IPS DF 19.7 (cell line): ENCODE measurements around the gene SCAMP3.
"Not testable (repeated sequence)": the region's sequence is repeated elsewhere in the genome, so short reads cannot be mapped to it uniquely, and the experiment has no call there.

Experiments
- DNase-seq: peaks from one replicate; pipeline ENCODE4 v3.0.0-alpha.2; 2013; ENCODE audit warnings: low read depth, low spot score

The SCAMP3 gene

DNA sequence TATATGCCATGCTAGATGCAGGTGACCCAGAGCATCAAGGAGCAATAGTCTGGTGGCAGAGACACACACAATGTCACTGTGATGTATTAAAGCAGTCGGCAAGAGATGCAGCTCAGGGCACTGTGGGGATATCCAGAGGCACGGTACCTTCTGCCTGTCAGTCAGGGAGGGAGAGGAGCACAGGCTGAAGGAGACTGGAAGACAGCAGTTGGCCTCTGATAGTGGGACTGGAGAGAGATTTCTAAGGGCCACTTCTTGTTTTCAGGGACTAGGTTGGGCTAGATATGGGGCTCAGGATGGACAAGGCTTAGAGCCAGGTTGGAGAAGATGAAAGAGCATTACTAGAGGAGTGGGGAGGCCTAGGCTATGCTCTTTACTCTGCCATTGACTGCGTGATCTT lies 30.9 kb downstream of the SCAMP3 start:
- DNase-seq = not testable (repeated sequence)

DNA sequence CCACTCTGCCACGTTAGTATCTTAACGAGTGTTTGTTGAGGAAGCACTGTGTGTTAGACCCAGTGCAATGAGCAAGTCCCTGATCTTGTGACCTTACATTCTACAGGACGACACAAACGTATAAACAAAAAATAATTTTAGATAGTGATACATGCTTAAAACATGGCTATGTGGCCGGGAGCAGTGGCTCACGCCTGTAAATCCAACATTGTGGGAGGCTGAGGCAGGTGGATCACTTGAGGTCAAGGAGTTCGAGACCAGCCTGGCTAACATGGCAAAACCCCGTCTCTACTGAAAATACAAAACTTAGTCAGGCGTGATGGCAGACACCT lies 34.1 kb downstream of the SCAMP3 start:
- no peak for DNase-seq

DNA sequence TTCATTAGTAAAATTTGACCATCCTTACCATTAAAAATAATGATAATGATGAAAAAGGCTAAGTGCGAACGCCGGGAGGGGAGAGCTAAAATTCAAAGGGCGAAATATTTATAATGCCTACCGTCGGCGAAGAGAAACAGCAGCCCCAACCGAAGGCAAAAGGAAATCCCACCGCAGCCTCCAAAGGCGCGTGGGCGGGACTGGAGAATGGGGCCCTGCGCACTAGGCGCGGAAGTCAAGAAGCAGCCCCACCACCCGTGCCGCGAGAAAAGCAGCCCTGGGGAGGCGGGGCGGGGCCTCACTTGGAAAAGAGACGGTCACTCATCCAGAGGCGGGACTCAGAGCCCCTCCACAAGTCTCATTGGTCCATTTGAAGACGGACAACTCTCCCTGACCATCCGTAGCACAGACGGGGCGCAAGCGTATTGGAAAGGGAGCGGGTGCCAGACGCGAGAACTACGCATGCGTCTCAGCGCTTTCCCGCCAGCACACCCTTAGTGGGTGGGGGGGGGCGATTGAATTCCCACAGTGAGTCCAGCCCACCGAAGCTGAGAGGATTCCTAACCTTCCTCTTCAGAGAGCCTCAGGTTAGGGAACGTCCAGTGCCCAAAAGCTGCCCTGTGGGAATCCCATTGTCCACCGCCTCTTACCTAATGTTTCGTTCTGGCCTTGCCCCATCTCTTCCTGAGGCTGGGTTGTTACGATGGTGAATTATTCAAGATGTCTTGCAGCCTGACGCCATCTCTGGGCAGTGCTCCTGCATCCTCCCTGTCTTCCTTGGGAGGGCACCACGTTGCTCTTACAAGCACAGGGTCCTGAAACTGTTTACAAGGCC lies 34.7 kb downstream of the SCAMP3 start:
- DNase-seq = peak; percentile 97

DNA sequence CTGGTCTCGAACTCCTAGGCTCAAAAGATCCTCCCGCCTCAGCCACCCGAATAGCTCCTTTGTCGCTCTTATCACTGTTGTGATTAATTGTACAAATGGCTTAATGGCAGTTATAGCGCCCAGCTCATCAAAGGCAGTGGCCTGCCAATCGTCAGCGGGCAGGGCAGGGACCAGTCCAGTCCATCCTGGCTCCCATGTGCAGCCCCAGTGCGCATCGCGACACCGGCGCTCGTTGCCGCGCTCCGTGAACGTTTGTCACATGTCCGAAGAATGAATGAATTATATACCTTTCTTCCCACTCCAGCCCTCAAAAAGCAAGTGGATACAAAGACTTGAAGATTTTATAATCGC lies 35.3 kb downstream of the SCAMP3 start:
- DNase-seq = no peak

DNA sequence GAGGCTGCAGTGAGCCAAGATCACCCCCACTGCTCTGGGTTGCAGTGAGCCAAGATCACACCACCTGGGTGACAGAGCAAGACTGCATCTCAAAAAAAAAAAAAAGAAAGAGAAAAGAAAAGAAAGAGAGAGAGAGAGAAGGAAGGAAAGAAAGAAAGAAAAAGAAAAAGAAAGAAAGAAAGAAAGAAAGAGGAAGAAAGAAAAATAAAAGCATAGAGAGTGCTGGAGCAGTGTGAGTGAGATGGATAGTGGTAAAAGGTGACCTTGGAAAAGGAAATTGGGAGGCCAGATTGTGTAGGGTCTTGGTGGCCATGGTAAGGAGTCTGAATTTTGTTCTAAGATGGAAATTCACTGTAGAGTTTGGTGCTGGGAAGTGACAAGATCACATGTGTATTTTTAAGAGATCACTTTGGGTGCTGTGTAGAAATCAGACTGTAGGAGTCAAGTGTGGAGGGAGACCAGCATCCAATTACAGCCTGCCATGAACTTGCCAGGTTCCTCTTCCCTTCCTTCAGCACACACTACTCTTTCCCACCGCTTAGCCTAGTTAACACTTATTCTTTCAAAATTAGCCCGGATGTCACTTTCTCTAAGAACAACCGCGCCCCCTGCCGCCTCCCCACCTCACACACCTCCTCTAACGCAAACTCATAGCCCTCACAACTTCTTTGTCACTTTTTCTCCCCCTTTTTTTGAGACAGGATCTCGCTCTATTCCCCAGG lies 35.8 kb downstream of the SCAMP3 start:
- no peak for DNase-seq

DNA sequence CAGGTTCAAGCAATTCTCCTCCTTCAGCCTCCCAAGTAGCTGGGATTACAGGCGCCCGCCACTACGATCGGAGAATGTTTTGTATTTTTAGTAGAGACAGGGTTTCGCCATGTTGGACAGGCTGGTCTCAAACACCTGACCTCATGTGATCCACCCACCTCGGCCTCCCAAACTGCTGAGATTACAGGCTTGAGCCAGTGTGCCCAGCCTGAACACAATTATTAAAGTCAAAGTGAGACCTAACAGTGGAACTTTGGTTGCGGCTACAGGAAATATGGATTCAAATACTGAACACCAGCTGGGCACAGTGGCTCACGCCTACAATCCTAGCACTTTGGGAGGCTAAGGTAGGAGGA lies 36.8 kb downstream of the SCAMP3 start:
- not testable (repeated sequence) for DNase-seq

DNA sequence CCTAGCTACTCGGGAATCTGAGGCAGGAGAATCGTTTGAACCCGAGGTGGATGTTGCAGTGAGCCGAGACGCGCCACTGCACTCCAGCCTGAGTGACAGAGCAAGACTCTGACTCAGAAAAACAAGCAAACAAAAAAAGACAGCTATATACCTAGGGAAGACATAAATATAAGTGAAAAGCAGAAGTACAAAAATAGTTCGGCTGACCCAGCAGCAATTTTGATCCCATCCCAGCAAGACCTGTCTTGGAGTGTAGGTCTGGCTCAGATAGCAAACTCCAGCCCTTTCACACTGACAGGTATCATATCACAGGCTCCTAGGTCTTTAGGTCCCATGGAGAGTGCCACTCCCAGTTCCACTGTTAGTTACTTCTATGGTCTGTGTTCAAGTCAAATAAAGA lies 39.1 kb downstream of the SCAMP3 start:
- no peak for DNase-seq

DNA sequence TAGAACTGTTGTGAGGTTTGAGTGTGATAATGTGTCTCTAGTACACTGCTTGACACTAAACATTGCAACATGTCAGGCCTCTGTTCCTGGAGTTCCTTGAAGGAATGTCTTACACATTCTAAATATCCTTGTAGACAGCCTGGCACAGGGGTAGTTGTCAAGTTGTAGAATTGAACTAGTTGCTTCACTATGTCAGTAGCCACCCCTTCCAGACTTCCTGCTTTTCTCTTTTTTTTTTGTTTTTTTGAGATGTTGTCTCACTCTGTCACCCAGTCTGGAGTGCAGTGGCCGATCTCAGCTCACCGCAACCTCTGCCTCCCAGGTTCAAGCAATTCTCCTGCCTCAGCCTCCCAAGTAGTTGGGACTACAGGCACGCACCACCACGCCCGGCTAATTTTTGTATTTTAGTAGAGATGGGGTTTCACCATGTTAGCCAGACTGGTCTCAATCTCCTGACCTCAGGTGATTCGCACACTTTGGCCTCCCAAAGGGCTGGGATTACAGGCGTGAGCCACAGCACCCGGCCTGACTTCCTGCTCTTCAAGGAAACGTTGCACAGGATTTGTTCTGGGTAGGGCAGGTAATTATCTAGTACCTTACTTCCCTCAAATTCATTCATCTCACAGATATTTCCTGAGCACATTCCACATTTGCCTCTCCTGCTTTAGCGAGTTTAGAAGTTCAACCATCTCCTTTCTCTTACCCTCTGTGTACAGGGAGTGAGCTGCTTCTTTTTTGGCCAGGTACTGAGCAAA lies 41.8 kb downstream of the SCAMP3 start:
- DNase-seq = not testable (repeated sequence)

DNA sequence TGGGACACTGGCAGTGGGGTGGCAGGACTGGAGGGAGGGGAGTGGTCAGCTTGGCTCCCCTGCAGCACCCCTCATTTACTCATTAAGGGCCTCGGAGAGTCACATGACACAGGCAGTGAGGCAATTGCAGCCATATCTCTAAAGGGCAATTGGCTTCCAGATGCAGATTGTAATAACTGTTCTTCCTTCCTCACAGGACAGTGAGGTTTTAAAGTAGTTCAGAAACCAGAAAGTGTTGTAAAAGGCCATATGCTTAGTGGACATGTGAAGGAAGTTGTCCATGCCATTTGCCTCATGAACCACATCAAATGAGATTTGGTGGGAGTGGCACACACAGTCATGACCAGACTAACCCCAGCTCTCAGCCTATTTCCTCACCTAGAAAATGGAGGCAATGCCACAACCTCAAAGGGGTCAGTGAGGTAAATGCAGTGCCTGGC lies 42.5 kb downstream of the SCAMP3 start:
- no peak for DNase-seq

DNA sequence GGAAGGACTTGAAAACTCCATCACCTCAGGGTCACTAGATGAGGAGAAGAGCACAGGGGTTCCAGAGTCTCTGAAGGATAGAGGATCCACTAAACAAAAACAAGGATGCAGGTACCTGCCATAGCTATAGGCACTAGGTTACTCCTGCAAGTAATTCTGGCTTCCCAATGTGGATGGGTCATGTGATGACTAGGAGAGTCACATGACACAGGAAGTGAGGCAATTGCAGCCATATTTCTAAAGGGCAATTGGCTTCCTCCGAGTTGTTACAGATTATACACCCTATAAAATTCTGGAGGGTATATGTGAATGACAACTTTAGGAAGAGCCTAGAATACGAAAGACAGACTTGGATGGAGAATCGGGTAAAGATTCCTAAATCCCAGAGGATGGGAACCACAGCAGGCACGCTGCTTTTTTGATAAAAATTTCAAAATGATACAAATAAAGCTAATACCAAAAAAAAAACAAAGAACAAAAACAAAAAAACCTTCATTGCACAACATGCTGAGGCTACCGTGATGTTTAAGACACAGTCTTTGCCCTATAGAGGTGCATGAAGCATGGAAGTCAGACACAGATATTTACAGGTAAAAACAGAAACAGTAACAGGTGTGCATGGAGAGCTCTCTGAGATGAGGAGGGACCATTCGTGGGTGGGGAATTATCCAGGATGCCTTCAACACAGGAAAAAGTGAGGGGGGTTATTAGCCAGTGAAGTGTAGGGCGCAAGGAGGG lies 43.1 kb downstream of the SCAMP3 start:
- DNase-seq = no peak

DNA sequence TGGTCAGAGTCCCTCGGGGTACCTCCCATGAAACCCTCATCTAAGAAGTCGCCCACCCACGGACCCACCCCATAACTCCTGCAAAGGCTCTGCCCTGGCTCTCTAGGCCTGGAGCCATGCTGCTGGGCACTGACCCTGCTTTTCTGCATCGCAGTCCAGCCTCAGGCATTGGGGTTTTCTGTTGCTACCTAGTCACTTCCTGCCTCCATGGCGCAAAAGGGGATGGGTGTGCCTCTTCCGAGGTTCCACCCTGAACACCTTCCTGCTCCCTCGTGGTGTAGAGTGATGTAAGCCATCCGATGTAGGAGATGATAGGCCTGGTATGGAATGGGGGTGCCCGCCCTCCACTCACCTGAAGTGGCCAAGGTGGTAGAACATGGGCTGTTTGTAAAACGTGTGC lies 47.5 kb downstream of the SCAMP3 start:
- DNase-seq = not testable (repeated sequence)

DNA sequence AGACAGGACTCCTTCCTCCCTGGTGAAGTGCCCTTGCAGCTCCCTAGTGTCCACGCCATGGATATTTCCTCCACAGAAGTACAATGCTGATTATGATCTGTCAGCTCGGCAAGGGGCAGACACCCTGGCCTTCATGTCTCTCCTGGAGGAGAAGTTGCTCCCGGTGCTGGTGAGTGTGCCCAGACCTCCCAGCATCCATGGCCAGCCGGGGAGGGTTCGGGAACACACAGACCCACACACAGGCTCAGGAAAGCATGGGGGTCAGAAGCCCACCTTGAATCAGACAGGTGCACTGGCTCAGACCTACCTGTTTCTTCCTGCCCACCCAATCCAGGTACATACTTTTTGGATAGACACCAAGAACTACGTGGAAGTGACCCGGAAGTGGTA lies 50.1 kb downstream of the SCAMP3 start:
- not testable (repeated sequence) for DNase-seq

DNA sequence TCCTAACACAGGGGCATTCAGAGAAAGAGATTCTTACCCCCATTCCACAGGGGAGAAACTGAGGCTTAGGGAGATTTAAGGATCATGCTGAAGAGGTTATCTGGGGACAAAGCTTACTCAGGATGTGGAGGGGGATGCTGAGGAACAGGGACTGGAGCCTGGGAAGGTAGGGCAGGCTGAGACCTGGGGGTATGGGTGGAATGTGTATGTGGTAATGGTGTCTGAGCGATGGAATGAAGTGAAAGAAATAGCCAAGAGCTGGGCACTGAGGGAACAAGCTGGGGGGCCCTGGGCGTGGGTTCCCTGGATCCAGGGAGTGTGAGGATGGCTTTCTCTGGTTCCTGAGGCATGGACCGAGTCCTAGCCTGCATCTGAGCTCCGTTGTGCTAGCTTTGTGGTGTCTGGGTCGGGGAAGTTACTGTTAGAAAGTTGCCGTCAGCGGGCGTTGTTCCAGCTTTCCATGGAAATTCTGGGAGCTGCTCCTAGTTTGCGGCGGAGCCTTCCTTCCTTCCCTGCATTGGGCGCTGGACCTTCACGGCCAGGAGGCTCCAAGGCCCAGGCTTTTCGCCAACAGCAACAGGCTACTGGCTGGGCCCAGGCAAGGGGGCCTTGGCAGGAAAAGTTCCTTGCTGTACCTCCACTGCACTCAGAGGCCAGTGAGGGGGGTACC lies 50.6 kb downstream of the SCAMP3 start:
- not testable (repeated sequence) for DNase-seq

DNA sequence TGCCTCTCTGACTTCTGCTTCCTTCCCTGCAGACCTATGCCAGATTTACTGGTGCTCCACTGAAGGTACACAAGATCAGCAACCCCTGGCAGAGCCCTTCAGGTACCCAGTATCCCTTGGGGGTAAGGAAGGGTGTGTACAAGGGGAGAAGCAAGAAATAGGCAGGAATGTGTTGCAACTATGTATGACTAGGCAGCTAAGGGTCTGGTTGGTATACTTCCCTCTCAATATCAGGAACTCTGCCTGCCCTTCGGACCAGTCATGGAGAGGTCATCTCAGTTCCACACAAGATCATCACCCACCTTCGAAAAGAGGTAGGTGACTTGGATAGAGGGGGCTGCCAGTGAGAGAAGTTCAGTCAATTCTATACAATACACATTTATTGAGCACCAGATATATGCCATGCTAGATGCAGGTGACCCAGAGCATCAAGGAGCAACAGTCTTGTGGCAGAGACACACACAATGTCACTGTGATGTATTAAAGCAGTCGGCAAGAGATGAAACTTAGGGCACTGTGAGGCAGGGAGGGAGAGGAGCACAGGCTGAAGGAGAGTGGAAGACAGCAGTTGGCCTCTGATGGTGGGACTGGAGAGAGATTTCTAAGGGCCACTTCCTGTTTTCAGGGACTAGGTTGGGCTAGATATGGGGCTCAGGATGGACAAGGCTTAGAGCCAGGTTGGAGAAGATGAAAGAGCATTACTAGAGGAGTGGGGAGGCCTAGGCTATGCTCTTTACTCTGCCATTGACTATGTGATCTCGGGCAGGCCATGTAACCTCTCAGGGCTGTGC lies 51.7 kb downstream of the SCAMP3 start:
- DNase-seq = no peak

DNA sequence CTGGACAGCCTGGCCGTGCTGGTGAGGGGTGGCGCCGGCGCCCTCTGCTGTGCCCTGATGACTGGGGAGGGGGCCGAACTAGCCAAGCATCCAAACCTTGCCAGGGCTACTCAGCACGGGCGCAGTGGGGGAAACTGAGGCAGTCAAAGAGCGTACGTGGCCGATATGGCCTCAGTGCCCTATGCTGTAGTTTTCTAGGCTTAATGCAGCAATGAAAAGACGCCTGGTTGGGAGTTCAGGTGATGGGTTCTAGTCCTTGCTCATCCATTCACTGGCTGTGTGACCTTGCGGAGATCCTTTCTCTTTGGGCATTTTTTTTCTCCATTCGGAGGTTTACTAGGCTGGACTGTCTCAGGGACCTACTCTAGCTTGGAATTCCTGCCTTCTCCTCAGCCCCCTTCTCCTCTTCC lies 52.8 kb downstream of the SCAMP3 start:
- no peak for DNase-seq

DNA sequence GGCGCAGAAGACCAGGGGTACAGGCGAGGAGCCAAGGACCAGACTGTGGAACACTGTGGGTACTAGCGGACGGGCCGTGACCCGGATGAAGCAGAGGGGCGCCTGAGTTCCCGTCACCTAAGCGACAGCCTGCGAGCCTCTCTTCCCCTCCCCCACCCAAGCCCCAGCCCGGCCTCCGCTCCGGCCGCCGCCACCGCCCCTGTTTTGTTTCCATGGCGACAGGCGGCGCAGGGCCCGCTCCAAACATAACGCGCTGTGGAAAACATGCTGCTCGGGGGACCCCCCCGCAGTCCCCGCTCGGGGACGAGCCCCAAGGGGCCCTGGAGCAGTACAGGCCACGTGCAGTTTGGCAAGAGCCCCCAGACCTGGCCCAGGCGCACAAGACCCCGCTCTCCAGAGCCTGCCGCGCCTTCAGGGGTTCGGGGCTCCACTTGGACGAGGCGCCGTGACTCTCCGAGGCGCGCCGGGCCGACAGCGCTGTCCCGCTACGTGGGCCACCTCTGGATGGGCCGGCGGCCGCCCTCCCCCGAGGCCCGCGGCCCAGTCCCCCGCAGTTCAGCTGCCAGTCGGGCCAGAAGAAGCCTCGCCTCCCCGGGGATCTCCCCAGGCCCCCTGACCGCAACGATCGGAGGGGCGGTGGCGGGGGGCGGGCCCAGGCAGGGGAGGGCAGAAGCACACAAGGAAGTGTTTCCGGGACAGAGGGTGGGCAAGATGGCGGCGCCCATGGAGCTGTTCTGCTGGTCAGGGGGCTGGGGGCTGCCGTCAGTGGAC lies 53.4 kb downstream of the SCAMP3 start, which contains the start of gene MTX1:
Gene MTX1 (plus strand): TSS at position 155 of the 771 bp plus-strand sequence. CDS start 110 bp downstream, at position 265.
- DNase-seq = no peak

DNA sequence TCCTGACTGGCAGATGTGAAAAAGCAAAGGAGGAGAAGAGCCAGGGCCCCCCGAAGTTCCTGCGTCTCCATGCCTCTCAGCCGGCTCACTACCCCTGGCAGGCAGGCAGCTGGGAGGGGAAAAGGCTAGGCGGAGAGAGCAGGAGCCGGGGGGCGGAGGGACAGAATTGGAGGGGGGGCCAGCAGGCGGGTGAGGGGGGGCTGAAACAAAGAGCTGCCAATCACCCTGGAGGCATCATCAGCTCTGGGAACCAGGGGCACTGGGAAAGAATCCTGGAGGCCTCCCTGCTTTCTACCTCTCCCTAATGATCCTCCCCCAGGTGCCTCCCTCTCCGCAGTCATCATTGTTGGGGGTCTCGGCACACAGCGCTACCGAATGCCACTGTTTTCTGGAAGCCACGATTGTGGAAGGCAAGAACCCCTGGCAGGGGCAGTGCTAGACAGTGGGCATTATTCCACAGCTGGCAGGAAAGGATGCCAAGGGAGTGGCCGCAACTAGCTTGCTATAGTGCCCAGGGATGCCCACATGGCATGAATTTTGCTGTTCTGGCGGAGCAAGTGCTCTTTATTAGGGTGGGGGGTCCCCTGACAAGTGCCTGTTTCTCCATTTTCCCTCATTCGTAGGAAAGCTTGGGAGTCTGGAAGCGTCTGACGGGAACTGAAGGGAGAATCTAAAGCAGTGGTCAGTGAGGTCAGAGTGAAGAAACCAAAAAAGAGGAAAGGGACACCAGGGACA lies 54.2 kb downstream of the SCAMP3 start, which contains the start of gene THBS3:
Gene THBS3 (minus strand): TSS at position 92 of the 735 bp plus-strand sequence. CDS start 21 bp downstream, at position 71.
- DNase-seq = no peak

DNA sequence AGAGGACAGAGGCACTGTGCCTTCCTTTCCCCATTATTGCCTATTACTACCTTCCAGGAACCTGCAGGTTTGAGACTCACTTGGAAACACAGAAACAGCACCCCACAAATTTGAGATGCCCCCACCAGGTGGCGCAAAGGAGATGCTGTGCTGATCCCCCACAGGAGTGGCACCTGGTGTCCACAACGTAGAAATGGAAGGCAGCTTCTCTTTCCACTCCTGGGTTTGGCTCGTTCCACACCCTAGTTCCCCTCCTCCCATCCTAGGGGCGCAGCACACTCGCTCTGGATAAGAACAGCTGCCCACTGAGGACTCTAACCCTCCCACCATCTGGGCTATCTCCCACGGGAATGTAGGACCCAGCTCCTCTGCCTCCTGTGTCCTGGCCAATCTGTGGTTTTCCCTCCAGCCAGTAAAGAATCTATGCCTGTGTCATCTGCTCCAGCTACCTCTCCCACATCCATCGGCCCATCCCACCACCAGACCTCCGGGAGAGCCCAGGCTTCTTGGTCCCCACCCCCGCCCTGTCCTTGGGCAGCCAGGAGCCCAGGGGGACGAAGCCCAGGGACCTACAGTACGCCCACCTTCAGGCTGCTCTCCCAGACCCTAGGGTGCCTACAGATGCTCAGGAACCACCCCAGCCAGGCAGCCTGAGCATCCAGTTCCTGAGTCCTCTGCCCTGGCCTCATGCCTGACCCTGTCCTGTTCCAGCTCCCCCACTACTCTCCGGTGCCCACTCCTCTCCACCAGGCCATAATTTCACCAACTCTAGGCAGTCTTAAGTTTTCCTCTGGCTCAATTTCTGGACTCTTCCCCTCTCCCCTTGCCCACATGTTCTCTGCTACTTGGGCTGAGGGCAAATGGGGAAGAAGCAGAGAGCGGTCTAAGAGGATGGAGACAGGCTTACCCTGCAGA lies 55.0 kb downstream of the SCAMP3 start:
- DNase-seq = no peak
